A549 treated with CORT108297 at 1 μM for 4 hours (cell line): ENCODE measurements around the gene TOP3A. TPM values are rescaled to one million over a fixed set of nuclear protein-coding genes. Genes with fewer than 3 reads are reported as not detected.

Source experiments
- total RNA-seq: library from RNA; stranded (reverse); fragments of 200-300 nt; extraction: Qiagen RNA extraction; gene quantifications from 5 replicates; pipeline ENCODE4 v1.2.3, GENCODE V29; 2022

TOP3A gene, protein sequence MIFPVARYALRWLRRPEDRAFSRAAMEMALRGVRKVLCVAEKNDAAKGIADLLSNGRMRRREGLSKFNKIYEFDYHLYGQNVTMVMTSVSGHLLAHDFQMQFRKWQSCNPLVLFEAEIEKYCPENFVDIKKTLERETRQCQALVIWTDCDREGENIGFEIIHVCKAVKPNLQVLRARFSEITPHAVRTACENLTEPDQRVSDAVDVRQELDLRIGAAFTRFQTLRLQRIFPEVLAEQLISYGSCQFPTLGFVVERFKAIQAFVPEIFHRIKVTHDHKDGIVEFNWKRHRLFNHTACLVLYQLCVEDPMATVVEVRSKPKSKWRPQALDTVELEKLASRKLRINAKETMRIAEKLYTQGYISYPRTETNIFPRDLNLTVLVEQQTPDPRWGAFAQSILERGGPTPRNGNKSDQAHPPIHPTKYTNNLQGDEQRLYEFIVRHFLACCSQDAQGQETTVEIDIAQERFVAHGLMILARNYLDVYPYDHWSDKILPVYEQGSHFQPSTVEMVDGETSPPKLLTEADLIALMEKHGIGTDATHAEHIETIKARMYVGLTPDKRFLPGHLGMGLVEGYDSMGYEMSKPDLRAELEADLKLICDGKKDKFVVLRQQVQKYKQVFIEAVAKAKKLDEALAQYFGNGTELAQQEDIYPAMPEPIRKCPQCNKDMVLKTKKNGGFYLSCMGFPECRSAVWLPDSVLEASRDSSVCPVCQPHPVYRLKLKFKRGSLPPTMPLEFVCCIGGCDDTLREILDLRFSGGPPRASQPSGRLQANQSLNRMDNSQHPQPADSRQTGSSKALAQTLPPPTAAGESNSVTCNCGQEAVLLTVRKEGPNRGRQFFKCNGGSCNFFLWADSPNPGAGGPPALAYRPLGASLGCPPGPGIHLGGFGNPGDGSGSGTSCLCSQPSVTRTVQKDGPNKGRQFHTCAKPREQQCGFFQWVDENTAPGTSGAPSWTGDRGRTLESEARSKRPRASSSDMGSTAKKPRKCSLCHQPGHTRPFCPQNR
- 33.1 to 41.3 TPM (median 36.1 TPM) in 5 replicates for total RNA-seq

DNA sequence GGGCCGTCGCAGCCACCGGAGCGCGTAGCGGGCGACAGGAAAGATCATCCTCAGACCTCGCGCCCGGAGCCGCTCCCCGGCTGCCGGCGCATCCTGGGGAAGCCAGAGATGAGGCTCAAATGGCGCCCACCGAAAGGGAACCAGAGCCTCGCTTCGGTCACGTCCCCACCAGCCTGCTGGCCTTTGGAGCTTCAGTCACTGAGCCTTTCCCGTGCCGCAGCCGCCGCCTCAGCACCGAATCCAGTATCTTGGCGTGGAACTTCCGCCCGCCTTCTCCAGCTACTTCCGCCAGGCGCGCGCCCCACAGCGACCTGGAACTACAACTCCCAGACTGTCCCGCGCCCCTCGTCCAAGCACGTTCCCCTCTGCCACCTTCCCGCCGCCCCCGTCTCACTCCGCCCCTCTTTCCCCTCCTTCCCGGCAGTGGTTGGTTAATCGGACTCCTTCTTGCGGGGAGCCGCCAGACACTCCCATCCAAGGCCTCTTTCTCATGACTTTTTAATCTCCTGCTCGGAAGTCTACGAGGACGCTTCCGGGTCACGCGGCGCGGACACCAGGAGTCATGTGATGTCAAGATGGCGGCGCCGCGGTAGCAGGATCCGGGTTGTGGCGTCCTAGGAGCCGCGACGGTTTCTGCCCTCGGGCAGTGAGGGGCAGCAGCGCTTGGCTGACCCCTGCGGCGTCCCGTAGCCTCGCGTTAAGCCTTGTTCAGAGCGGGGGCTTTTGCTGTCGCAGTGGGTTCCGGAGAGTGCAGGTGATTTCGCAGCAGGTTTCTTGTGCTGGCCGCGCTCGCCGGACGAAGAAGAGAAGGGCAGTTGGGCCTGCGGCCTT, at the start of gene TOP3A, which contains the start of gene SMCR8:
TOP3A (minus strand) TSS at position 264 of the 831 bp plus-strand sequence; CDS start at position 48, 216 bp downstream.
SMCR8 (plus strand) TSS at position 563 of the 831 bp plus-strand sequence. CDS start 497 bp downstream, outside the sequence.

DNA sequence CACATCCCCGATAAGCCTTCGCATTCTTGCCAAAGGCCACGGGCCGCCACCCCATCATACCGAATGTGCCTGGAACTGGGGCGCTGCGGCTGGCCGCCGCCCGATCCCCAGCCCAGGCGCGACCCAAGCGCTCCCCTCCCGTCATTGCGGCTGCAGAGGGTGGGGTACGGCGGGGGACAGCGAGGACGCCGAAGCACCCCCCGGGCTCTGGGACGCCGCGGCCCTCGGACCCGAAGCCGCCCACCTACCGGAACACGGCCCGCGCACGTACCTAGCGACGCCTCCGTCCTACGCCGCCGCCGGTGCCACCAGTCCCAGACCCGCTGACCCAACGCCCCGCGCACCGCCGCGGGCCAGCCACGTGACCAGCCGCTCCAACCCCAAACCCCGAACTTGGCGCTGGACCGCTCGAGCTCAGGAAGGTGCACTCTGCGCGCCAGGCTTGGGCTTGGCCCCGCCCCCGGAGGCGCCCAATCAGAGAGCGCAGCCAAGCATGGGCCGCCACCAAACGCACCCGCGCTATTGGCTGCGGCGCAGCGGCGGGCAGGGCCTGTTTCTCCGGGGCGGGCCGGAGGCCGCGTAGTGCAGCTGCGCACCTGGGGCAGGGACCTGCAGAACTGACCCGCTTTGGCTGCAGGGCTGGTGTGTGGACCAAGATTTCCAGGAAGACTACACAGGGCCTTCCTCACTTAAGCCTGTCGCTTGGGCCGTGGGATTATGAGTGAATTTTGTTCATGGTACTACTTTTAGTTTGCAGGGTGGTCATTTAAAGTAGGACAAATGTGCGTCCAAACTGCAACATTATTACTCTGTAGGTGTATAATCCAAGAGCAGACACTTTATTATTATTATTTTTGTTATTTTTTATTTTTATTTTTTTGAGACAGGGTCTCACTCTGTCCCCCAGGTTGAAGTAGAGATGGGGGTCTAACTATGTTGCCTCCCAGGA, 48.6 kb upstream of the TOP3A start, which contains the start of gene SHMT1:
SHMT1 (minus strand) TSS at position 450 of the 949 bp plus-strand sequence. CDS start 7,569 bp downstream, outside the sequence.

DNA sequence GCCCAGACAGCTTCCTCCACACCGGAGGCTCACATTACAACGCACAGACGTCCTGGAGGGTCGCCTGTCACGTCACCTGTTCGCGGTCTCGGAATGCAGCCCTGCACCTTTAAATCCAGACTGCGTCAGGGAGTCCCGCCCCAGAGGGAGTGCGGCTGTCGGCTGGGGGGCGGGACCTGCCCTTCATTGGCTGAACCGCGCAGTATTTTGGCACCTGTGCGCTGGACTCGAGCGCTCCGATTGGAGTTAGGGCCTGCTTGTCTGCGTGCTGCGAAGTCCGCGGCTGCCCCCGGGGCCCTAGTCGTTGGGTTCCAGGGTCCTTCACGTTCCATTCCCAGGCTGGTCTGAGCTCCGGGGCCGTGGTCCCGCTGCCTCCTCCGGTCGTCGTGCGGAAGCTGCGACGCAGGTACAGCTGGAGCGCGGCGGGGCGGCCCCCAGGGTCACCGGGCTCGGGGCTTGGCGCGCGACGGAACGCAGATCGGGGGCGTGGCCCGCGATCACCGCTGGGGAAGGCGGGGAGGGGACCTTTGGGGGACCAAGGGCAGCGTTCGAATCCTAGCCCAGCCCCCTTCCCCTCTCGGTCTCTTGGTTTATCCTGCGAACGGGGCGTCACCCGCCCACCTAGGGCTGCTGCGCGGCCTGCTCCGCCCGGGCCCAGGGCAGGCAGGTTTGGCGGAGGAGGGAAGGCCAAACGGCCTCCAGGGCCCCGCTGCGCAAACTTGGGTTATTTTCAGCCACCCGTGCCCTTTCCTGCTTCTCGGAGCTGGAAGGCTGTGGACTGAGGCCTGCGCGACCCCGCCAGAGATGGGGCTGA, 54.3 kb downstream of the TOP3A start, which contains the start of gene MIEF2:
MIEF2 (plus strand) TSS at position 331 of the 814 bp plus-strand sequence. CDS start 2,059 bp downstream, outside the sequence.

DNA sequence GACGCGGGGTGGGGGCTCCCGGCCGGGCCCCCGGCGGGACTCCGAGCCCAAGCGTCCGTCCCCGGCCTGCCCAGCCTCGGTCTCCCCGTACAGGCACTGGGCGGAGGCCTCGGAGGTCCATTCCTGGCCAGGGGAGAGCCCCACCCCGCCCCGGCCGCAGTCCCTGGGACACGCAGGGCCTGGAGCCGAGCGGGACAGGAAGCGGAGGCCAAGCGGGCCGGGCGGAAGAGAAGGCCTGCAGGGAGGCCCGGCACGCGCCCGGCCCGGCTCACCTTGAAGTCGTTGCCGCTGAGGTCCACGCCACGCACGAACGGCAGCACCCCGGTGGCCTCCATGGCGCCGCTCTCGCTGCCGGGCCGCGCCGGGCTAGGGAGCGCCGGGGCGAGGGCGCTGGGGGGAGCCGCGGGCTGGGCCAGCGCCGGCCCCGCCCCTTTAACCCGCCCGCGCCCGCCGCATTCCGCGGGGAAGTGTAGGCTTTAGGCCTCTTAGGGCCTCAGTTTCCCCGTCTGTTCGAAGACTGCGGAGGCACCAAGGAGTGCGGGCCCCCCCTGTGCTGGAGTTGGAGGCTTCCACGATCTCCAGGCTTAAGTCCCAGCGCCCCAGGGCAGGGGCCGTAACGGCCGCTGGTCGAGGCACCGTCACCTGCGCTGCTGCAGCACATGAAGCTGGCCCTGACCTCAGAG, 56.3 kb downstream of the TOP3A start, which contains the start of gene FLII:
FLII (minus strand) TSS at position 383 of the 683 bp plus-strand sequence; CDS start at position 335, 48 bp downstream.

DNA sequence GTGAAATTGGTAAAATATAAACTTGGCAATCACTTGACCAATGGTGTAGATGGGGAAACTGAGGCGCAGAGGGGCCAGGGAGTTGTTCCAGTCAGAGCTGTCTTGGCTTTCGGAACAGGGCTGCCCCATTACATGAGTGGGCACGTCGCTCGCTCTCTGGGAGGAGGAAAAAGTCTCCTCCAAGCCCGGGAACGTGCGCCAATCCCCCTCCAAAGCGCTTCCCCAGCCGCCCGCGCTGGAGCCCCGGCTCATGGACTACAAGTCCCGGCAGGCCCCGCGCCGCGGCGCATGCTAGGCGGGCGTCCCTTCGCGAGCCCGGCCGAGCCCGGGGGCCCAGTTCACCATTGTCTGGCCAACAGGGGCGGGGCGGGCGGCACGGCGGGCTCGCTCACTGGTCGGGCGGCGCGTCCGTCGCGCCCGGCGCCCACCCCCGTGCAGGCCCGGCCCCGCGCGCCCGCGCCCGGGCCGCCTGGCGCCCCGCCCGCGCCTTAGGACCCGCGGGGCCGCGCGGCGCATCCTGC, 89.6 kb downstream of the TOP3A start, which contains the start of gene LLGL1:
LLGL1 (plus strand) TSS at position 515 of the 521 bp plus-strand sequence. CDS start 48 bp downstream, outside the sequence.

Other genes starting within 250 kb of the TOP3A start
- 47.4 to 59.4 TPM (median 53.7 TPM) in 5 replicates for gene DRG2, start 227.0 kb downstream of the TOP3A start, total RNA-seq
- gene MYO15A, start 206.2 kb downstream of the TOP3A start, total RNA-seq: 0.27 to 0.58 TPM (median 0.35 TPM) in 5 replicates
- gene ALKBH5, start 131.2 kb downstream of the TOP3A start, total RNA-seq: 47.5 to 59.1 TPM (median 51.3 TPM) in 5 replicates
- gene LLGL1, start 89.4 kb downstream of the TOP3A start, total RNA-seq: 11.9 to 19.7 TPM (median 17.0 TPM) in 5 replicates
- gene FLII, start 56.3 kb downstream of the TOP3A start, total RNA-seq: 232 to 268 TPM (median 246 TPM) in 5 replicates
- gene MIEF2, start 54.3 kb downstream of the TOP3A start, total RNA-seq: 6.4 to 12.9 TPM (median 10.7 TPM) in 5 replicates
- gene SMCR8, start 299 bp upstream of the TOP3A start, total RNA-seq: 14.6 to 17.0 TPM (median 16.6 TPM) in 5 replicates
- 39.0 to 48.9 TPM (median 45.2 TPM) in 5 replicates for gene SHMT1, start 48.6 kb upstream of the TOP3A start, total RNA-seq
- gene EVPLL, start 62.8 kb upstream of the TOP3A start, total RNA-seq: not detected in 5 replicates
- gene LGALS9C, start 161.8 kb upstream of the TOP3A start, total RNA-seq: 0.03 TPM in 1 of 5 replicates, not detected in the others